Measurements from ENCODE around the gene KIF5C. TPM values are rescaled to one million over a fixed set of nuclear protein-coding genes. Genes with fewer than 3 reads are reported as not detected.

KIF5C gene
- total and polyA plus RNA-seq, 2 donors (not counting 1 experiment from before 2014, with no cell fraction given), result 1.9 to 6.1 TPM

DNA sequence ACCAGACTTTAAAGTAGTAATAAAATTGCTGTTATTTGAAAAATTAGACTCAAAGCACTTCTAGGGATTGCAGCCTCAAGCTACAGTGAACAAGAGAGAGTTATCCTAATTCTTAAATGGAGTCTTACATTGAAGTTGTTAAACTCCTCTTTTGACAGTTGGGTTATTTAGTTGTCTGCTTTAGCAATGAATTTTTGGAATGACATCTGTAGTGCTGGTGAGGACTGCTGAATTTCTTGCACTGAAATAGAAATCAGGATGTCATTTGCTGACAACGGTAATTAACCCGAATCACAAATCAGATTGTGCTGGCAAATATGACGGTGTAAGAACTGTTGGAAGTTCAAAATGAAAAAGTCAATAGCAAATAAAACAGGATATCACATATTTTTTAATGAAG is 85.5 kb downstream of the KIF5C start:
- H3K9me3 ChIP-seq (ENCODE audit: control extremely low read depth in 1 of 3, control insufficient read depth in 2 of 3, insufficient read depth in 1 of 3, low read length in 2 of 3), result no peaks in the 10 kb centered on the region
- peaks cover 0 to 3% (median 0%) of the 10 kb centered on the region in 4 experiments for H3K27me3 ChIP-seq (replicated peaks in 1 of 4; ENCODE audit: control extremely low read depth in 1 of 4, control insufficient read depth in 3 of 4, insufficient read depth in 4 of 4, low read length in 3 of 4)
- H3K4me3 Mint-ChIP-seq, result no peak overlapping the region
- no peak overlapping the region for H3K27ac ChIP-seq (ENCODE audit: low read length in 2 of 2)
- peaks cover 1% of the 10 kb centered on the region for H3K4me1 Mint-ChIP-seq
- intact Hi-C loops (cut with micrococcal nuclease), result no loop called here
- TF ChIP-seq, protein P1, sequence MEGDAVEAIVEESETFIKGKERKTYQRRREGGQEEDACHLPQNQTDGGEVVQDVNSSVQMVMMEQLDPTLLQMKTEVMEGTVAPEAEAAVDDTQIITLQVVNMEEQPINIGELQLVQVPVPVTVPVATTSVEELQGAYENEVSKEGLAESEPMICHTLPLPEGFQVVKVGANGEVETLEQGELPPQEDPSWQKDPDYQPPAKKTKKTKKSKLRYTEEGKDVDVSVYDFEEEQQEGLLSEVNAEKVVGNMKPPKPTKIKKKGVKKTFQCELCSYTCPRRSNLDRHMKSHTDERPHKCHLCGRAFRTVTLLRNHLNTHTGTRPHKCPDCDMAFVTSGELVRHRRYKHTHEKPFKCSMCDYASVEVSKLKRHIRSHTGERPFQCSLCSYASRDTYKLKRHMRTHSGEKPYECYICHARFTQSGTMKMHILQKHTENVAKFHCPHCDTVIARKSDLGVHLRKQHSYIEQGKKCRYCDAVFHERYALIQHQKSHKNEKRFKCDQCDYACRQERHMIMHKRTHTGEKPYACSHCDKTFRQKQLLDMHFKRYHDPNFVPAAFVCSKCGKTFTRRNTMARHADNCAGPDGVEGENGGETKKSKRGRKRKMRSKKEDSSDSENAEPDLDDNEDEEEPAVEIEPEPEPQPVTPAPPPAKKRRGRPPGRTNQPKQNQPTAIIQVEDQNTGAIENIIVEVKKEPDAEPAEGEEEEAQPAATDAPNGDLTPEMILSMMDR (IDR thresholded peaks at IDR 0.05), result no peak
- no peak for TF ChIP-seq EZH2 (IDR thresholded peaks at IDR 0.05; ENCODE audit: borderline replicate concordance, insufficient read depth, low read depth, low read length, poor library complexity, severe bottlenecking)
- no peaks in the 10 kb centered on the region for H3K27me3 Mint-ChIP-seq
- no peak overlapping the region for H3K4me3 ChIP-seq (ENCODE audit: control extremely low read depth in 1 of 5, extremely low read depth in 1 of 5, insufficient read depth in 1 of 5, low read depth in 2 of 5, low read length in 4 of 5)
- no peak overlapping the region for H3K27ac Mint-ChIP-seq
- CTCF ChIA-PET, result no interaction called here
- ATAC-seq (ENCODE audit: low read depth), result no peak
- H3K9me3 Mint-ChIP-seq (ENCODE audit: insufficient read depth), result no peaks in the 10 kb centered on the region
- POLR2A ChIA-PET, result no interaction called here
- no peaks in the 10 kb centered on the region for H3K4me1 ChIP-seq (ENCODE audit: control insufficient read depth in 2 of 2, insufficient read depth in 2 of 2, low read length in 2 of 2)
- H3K4me2 ChIP-seq (replicated peaks; ENCODE audit: low read depth, low read length, poor library complexity, severe bottlenecking), result no peak overlapping the region
- 100% methylated on average over 2 of the region's 3 CpGs for WGBS (ENCODE audit: insufficient coverage)
- H3K36me3 ChIP-seq (replicated peaks in 1 of 2; ENCODE audit: control extremely low read depth in 1 of 2, control insufficient read depth in 1 of 2, extremely low read depth in 1 of 2, insufficient read depth in 2 of 2, low read length in 1 of 2), result no peaks in the 10 kb centered on the region
- H4K20me1 ChIP-seq (ENCODE audit: control insufficient read depth, insufficient read depth, low read length, poor library complexity, severe bottlenecking), result no peaks in the 10 kb centered on the region
- H2AFZ ChIP-seq (ENCODE audit: insufficient read depth, low read depth, low read length, poor library complexity, severe bottlenecking), result no peak overlapping the region
- no peaks in the 10 kb centered on the region for H3K79me2 ChIP-seq (ENCODE audit: control insufficient read depth, insufficient read depth, low read length)
- H3K9ac ChIP-seq (ENCODE audit: low read length), result no peak overlapping the region
- no peak for DNase-seq

GRCh38 chr2:148963461-148963860 is 88.4 kb downstream of the KIF5C start:
- H3K9me3 Mint-ChIP-seq (ENCODE audit: insufficient read depth), result no peaks in the 10 kb centered on the region
- Histone ChIP-seq H3K36me3 (replicated peaks in 1 of 2; ENCODE audit: control extremely low read depth in 1 of 2, control insufficient read depth in 1 of 2, extremely low read depth in 1 of 2, insufficient read depth in 2 of 2, low read length in 1 of 2) (no peaks in the 10 kb centered on the region), H2AFZ (ENCODE audit: insufficient read depth, low read depth, low read length, poor library complexity, severe bottlenecking) (no peak overlapping the region), H4K20me1 (ENCODE audit: control insufficient read depth, insufficient read depth, low read length, poor library complexity, severe bottlenecking) (no peaks in the 10 kb centered on the region), H3K27ac (ENCODE audit: low read length in 2 of 2) (no peak overlapping the region), H3K4me3 (ENCODE audit: control extremely low read depth in 1 of 5, extremely low read depth in 1 of 5, insufficient read depth in 1 of 5, low read depth in 2 of 5, low read length in 4 of 5) (no peak overlapping the region), H3K79me2 (ENCODE audit: control insufficient read depth, insufficient read depth, low read length) (no peaks in the 10 kb centered on the region), H3K9ac (ENCODE audit: low read length) (no peak overlapping the region), H3K4me1 (ENCODE audit: control insufficient read depth in 2 of 2, insufficient read depth in 2 of 2, low read length in 2 of 2) (peaks cover 2 to 7% of the 10 kb centered on the region in 2 donors), H3K27me3 (replicated peaks in 1 of 4; ENCODE audit: control extremely low read depth in 1 of 4, control insufficient read depth in 3 of 4, insufficient read depth in 4 of 4, low read length in 3 of 4) (peaks cover 0 to 3% (median 0%) of the 10 kb centered on the region in 4 experiments), H3K4me2 (replicated peaks; ENCODE audit: low read depth, low read length, poor library complexity, severe bottlenecking) (no peak overlapping the region), H3K9me3 (ENCODE audit: control extremely low read depth in 1 of 3, control insufficient read depth in 2 of 3, insufficient read depth in 1 of 3, low read length in 2 of 3) (no peaks in the 10 kb centered on the region)
- no peak overlapping the region for H3K4me3 Mint-ChIP-seq
- CTCF ChIA-PET, result no interaction called here
- DNase-seq (no peak), ATAC-seq (ENCODE audit: low read depth) (no peak)
- H3K27me3 Mint-ChIP-seq, result no peaks in the 10 kb centered on the region
- TF ChIP-seq EZH2 (IDR thresholded peaks at IDR 0.05; ENCODE audit: borderline replicate concordance, insufficient read depth, low read depth, low read length, poor library complexity, severe bottlenecking), result no peak
- TF ChIP-seq, protein P1 (IDR thresholded peaks at IDR 0.05), result no peak
- H3K27ac Mint-ChIP-seq, result no peak overlapping the region
- POLR2A ChIA-PET, result no interaction called here
- intact Hi-C loops (cut with micrococcal nuclease), result no loop called here
- 93% methylated on average over 3 of the region's 3 CpGs for WGBS (ENCODE audit: insufficient coverage)
- H3K4me1 Mint-ChIP-seq, result peaks cover 11% of the 10 kb centered on the region

Data from B cell (primary cell).